ENCODE results near the gene PPP2R5C. TPM values are rescaled to one million over a fixed set of nuclear protein-coding genes. Genes with fewer than 3 reads are reported as not detected.

PPP2R5C gene
- total RNA-seq, 1 experiment from 2014 or later, result 89.9 TPM

DNA sequence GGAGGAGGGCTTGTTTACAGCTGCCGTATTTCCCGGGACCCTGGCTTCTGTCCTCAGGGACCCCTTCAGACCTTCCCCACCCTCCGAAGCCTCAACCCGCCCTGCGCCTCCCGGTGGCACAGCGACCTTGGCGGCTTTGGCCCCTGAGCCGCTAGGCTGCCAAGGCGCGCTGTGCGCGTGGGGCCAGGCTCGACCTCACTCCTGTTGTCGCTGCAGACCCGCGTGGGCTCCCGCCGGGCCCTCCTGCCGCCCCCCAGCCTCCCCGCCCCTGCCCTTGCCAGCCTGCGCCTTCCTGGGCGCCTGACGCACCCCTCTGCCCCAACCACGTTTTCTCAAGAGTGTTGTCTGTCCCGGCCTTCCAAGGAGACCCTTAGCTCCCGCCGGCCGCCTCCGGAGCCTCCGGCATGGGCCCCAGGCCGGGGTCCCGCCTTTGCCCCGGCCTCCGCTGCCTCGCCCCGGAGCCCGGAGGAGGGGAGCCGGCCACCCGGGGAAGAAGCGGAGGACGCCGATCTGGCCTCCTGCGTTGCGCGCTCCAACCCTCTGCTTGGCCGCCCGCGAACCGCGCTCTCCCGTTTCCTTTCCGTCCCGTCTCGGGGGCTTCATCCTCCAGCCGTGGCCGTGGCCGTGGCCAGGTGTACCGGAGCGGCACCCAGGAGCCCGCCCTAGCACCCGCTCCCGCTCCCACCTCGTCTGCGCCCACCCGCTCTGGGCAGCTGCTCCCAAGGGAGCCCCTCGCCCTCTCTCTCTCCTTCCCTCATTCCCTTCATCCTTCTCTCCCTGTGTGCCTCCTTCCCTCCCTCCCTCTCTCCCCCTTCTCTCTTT lies 19.9 kb downstream of the PPP2R5C start:
- Mint-ChIP-seq H3K4me3 (peak overlapping the region; percentile 65), H3K36me3 (no peaks in the 10 kb centered on the region), H3K27me3 (ENCODE audit: low read depth) (peaks cover 54% of the 10 kb centered on the region), H3K9me3 (no peaks in the 10 kb centered on the region), H3K4me1 (peaks cover 10% of the 10 kb centered on the region), H3K27ac (no peak overlapping the region)
- ATAC-seq (peak; percentile 21), DNase-seq (ENCODE audit: low spot score) (no peak)
- ChIA-PET CTCF (interaction anchor here (1.5 to 1.6 kb wide), 2 partner anchors 11 to 74 kb away, joined by 6 to 7 read pairs; no protein-coding TSS in a partner anchor), POLR2A (interaction anchor here (1.2 kb wide), 1 partner anchor 28 kb away, joined by 4 read pairs; no protein-coding TSS in a partner anchor)
- TF ChIP-seq, protein P1, sequence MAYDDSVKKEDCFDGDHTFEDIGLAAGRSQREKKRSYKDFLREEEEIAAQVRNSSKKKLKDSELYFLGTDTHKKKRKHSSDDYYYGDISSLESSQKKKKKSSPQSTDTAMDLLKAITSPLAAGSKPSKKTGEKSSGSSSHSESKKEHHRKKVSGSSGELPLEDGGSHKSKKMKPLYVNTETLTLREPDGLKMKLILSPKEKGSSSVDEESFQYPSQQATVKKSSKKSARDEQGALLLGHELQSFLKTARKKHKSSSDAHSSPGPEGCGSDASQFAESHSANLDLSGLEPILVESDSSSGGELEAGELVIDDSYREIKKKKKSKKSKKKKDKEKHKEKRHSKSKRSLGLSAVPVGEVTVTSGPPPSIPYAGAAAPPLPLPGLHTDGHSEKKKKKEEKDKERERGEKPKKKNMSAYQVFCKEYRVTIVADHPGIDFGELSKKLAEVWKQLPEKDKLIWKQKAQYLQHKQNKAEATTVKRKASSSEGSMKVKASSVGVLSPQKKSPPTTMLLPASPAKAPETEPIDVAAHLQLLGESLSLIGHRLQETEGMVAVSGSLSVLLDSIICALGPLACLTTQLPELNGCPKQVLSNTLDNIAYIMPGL (CRISPR knock-in tag; IDR thresholded peaks at IDR 0.05), result peak; percentile 30; the same call in 1 of the 2 replicates
- TF ChIP-seq, protein P2, sequence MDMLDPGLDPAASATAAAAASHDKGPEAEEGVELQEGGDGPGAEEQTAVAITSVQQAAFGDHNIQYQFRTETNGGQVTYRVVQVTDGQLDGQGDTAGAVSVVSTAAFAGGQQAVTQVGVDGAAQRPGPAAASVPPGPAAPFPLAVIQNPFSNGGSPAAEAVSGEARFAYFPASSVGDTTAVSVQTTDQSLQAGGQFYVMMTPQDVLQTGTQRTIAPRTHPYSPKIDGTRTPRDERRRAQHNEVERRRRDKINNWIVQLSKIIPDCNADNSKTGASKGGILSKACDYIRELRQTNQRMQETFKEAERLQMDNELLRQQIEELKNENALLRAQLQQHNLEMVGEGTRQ (CRISPR knock-in tag; IDR thresholded peaks at IDR 0.05), result no peak
- TF ChIP-seq, protein P3, sequence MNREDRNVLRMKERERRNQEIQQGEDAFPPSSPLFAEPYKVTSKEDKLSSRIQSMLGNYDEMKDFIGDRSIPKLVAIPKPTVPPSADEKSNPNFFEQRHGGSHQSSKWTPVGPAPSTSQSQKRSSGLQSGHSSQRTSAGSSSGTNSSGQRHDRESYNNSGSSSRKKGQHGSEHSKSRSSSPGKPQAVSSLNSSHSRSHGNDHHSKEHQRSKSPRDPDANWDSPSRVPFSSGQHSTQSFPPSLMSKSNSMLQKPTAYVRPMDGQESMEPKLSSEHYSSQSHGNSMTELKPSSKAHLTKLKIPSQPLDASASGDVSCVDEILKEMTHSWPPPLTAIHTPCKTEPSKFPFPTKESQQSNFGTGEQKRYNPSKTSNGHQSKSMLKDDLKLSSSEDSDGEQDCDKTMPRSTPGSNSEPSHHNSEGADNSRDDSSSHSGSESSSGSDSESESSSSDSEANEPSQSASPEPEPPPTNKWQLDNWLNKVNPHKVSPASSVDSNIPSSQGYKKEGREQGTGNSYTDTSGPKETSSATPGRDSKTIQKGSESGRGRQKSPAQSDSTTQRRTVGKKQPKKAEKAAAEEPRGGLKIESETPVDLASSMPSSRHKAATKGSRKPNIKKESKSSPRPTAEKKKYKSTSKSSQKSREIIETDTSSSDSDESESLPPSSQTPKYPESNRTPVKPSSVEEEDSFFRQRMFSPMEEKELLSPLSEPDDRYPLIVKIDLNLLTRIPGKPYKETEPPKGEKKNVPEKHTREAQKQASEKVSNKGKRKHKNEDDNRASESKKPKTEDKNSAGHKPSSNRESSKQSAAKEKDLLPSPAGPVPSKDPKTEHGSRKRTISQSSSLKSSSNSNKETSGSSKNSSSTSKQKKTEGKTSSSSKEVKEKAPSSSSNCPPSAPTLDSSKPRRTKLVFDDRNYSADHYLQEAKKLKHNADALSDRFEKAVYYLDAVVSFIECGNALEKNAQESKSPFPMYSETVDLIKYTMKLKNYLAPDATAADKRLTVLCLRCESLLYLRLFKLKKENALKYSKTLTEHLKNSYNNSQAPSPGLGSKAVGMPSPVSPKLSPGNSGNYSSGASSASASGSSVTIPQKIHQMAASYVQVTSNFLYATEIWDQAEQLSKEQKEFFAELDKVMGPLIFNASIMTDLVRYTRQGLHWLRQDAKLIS (CRISPR knock-in tag; IDR thresholded peaks at IDR 0.05; ENCODE audit: borderline replicate concordance), result no peak
- no peak for TF ChIP-seq ZNF121 (CRISPR knock-in tag; IDR thresholded peaks at IDR 0.05)

DNA sequence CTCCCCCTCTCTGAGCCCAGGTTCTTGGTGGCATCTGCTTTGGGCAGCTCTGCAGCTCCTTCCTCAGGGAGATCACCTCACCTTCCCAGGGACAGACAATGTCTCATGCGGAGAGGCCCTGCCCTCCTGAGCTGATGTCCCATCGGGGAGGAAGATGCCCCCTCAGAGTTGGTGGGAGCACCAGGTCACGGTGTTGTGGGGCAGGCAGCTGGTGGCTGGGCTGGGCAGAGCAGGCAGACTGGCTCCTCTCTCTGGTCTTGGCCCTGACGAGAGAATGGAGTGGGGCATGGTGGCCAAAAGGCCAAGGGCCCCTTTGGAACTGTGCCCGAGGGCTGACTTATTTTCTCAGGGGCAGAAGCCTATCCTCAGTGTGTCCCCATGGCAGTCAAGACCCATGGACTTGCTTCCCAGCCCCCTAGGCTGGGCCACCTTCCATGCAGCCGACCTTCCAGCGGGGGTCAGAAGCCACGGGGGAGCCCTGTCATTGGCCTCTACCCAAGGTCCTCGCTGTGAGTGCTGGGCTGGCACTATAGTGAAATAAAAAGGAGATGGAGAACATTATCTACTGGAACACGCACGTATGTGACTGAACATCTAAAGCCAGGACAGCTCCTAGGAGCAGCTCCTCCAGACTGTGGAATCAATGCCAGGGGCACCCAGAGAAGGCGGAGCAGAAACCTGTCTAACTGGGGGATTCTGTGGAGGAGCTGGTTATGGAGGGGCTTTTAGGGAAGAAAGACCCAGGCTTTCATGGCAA lies 21.9 kb downstream of the PPP2R5C start:
- Mint-ChIP-seq H3K36me3 (no peaks in the 10 kb centered on the region), H3K9me3 (no peaks in the 10 kb centered on the region), H3K27ac (no peak overlapping the region), H3K4me1 (peaks cover 10% of the 10 kb centered on the region), H3K27me3 (ENCODE audit: low read depth) (peaks cover 46% of the 10 kb centered on the region), H3K4me3 (peak overlapping the region; percentile 51)
- ATAC-seq (no peak), DNase-seq (ENCODE audit: low spot score) (no peak)
- POLR2A ChIA-PET, result interaction anchor here (0.8 kb wide), 1 partner anchor 26 kb away, joined by 3 read pairs; no protein-coding TSS in a partner anchor
- CTCF ChIA-PET, result interaction anchor here (0.8 to 1.6 kb wide), 2 partner anchors 12 to 24 kb away, joined by 3 to 7 read pairs; no protein-coding TSS in a partner anchor
- TF ChIP-seq GTF2I (CRISPR knock-in tag; conservative IDR thresholded peaks at IDR 0.05), result no peak
- TF ChIP-seq, protein P4, sequence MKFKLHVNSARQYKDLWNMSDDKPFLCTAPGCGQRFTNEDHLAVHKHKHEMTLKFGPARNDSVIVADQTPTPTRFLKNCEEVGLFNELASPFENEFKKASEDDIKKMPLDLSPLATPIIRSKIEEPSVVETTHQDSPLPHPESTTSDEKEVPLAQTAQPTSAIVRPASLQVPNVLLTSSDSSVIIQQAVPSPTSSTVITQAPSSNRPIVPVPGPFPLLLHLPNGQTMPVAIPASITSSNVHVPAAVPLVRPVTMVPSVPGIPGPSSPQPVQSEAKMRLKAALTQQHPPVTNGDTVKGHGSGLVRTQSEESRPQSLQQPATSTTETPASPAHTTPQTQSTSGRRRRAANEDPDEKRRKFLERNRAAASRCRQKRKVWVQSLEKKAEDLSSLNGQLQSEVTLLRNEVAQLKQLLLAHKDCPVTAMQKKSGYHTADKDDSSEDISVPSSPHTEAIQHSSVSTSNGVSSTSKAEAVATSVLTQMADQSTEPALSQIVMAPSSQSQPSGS (CRISPR knock-in tag; IDR thresholded peaks at IDR 0.05; ENCODE audit: borderline replicate concordance, low read depth), result no peak
- TF ChIP-seq, protein P5, sequence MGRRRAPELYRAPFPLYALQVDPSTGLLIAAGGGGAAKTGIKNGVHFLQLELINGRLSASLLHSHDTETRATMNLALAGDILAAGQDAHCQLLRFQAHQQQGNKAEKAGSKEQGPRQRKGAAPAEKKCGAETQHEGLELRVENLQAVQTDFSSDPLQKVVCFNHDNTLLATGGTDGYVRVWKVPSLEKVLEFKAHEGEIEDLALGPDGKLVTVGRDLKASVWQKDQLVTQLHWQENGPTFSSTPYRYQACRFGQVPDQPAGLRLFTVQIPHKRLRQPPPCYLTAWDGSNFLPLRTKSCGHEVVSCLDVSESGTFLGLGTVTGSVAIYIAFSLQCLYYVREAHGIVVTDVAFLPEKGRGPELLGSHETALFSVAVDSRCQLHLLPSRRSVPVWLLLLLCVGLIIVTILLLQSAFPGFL (CRISPR knock-in tag; IDR thresholded peaks at IDR 0.05; ENCODE audit: borderline replicate concordance), result no peak
- TF ChIP-seq MXD4 (CRISPR knock-in tag; IDR thresholded peaks at IDR 0.05; ENCODE audit: borderline replicate concordance), result no peak
- TF ChIP-seq GRHL2 (CRISPR knock-in tag; IDR thresholded peaks at IDR 0.05; ENCODE audit: insufficient replicate concordance, severe bottlenecking), result no peak
- no peak for TF ChIP-seq NR3C1 (CRISPR knock-in tag; conservative IDR thresholded peaks at IDR 0.05; ENCODE audit: low read depth)
- no peak for TF ChIP-seq ETV6 (CRISPR knock-in tag; IDR thresholded peaks at IDR 0.05)
- no peak for TF ChIP-seq ZNF121 (CRISPR knock-in tag; IDR thresholded peaks at IDR 0.05)
- no peak for TF ChIP-seq ZNF396 (CRISPR knock-in tag; IDR thresholded peaks at IDR 0.05; ENCODE audit: borderline replicate concordance)
- TF ChIP-seq, protein P6, sequence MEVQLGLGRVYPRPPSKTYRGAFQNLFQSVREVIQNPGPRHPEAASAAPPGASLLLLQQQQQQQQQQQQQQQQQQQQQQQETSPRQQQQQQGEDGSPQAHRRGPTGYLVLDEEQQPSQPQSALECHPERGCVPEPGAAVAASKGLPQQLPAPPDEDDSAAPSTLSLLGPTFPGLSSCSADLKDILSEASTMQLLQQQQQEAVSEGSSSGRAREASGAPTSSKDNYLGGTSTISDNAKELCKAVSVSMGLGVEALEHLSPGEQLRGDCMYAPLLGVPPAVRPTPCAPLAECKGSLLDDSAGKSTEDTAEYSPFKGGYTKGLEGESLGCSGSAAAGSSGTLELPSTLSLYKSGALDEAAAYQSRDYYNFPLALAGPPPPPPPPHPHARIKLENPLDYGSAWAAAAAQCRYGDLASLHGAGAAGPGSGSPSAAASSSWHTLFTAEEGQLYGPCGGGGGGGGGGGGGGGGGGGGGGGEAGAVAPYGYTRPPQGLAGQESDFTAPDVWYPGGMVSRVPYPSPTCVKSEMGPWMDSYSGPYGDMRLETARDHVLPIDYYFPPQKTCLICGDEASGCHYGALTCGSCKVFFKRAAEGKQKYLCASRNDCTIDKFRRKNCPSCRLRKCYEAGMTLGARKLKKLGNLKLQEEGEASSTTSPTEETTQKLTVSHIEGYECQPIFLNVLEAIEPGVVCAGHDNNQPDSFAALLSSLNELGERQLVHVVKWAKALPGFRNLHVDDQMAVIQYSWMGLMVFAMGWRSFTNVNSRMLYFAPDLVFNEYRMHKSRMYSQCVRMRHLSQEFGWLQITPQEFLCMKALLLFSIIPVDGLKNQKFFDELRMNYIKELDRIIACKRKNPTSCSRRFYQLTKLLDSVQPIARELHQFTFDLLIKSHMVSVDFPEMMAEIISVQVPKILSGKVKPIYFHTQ (CRISPR knock-in tag; IDR thresholded peaks at IDR 0.05), result no peak
- TF ChIP-seq SP1 (CRISPR knock-in tag; conservative IDR thresholded peaks at IDR 0.05), result no peak
- TF ChIP-seq PRRX2 (CRISPR knock-in tag; IDR thresholded peaks at IDR 0.05), result no peak
- TF ChIP-seq ZBTB21 (CRISPR knock-in tag; IDR thresholded peaks at IDR 0.05; ENCODE audit: borderline replicate concordance), result no peak
- TF ChIP-seq ESRRA (CRISPR knock-in tag; IDR thresholded peaks at IDR 0.05; ENCODE audit: borderline replicate concordance), result no peak
- TF ChIP-seq, protein P7, sequence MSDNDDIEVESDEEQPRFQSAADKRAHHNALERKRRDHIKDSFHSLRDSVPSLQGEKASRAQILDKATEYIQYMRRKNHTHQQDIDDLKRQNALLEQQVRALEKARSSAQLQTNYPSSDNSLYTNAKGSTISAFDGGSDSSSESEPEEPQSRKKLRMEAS (CRISPR knock-in tag; IDR thresholded peaks at IDR 0.05), result no peak
- no peak for TF ChIP-seq CREM (CRISPR knock-in tag; IDR thresholded peaks at IDR 0.05)

Data from WTC11 (cell line).